ENCODE results near the gene RNF44.

The RNF44 gene

GRCh38 chr5:176515396-176515795, 21.8 kb downstream of the RNF44 start:
- H3K27ac ChIP-seq, result no peak overlapping the region
- no peak for TF ChIP-seq CTCF (conservative IDR thresholded peaks at IDR 0.05)

- no peak for TF ChIP-seq CTCF (conservative IDR thresholded peaks at IDR 0.05)
- peak overlapping the region; percentile 27; the same call in 1 of the 2 replicates for H3K27ac ChIP-seq
These were observed 22.8 kb downstream of the RNF44 start for GRCh38 chr5:176514244-176514950.

GRCh38 chr5:176513788-176514187, 23.4 kb downstream of the RNF44 start:
- no peak for TF ChIP-seq CTCF (conservative IDR thresholded peaks at IDR 0.05)
- peak overlapping the region; percentile 27; the same call in 1 of the 2 replicates for H3K27ac ChIP-seq

- no peak overlapping the region for H3K27ac ChIP-seq
- no peak for TF ChIP-seq CTCF (conservative IDR thresholded peaks at IDR 0.05)
These were observed 28.6 kb downstream of the RNF44 start for GRCh38 chr5:176508603-176509002.

GRCh38 chr5:176507911-176508310, 29.3 kb downstream of the RNF44 start:
- TF ChIP-seq CTCF (conservative IDR thresholded peaks at IDR 0.05), result no peak
- no peak overlapping the region for H3K27ac ChIP-seq

- TF ChIP-seq CTCF (conservative IDR thresholded peaks at IDR 0.05), result no peak
- no peak overlapping the region for H3K27ac ChIP-seq
These were observed 33.7 kb downstream of the RNF44 start for GRCh38 chr5:176503496-176503895.

- no peak overlapping the region for H3K27ac ChIP-seq
- TF ChIP-seq CTCF (conservative IDR thresholded peaks at IDR 0.05), result no peak
These were observed 35.9 kb downstream of the RNF44 start for GRCh38 chr5:176501333-176501732.
